Left lung (tissue), 10 donors: Measurements from ENCODE around the gene SASH1. TPM values are rescaled to one million over a fixed set of nuclear protein-coding genes. Genes with fewer than 3 reads are reported as not detected.
A peak's percentile ranks its signal among the peaks of the same experiment; 100 is the strongest.

Source experiments
- ATAC-seq: fragments of 200-7000 bp; cut with Tn5 transposase; one replicate; pipeline ENCODE4 v1.9.1; 2020; ENCODE audit warnings: moderate library complexity
- DNase-seq, 4 donors: peaks; one replicate each; pipeline ENCODE4 v3.0.0-alpha.2; 2013 to 2020
- H3K27ac ChIP-seq, 2 donors: fragments of 200-600 bp; sonication (generic) in 1 of 2; one replicate each; pipeline versions ENCODE4 v1.5.0 to v1.8.0; 2020 to 2021
- H3K27me3 ChIP-seq, 2 donors: fragments of 200-600 bp; sonication (generic) in 1 of 2; one replicate each; pipeline versions ENCODE4 v1.5.0 to v1.8.0; 2020 to 2021
- H3K36me3 ChIP-seq, 2 donors: fragments of 200-600 bp; sonication (generic) in 1 of 2; one replicate each; pipeline versions ENCODE4 v1.5.0 to v1.8.0; 2020 to 2021
- H3K4me1 ChIP-seq, 2 donors: fragments of 200-600 bp; one replicate each; pipeline ENCODE4 v1.8.0; 2021
- H3K4me3 ChIP-seq, 2 donors: fragments of 200-600 bp; sonication (generic) in 1 of 2; one replicate each; pipeline versions ENCODE4 v1.5.0 to v1.8.0; 2020 to 2021; ENCODE audit warnings: mild to moderate bottlenecking in 1 of 2
- H3K9me3 ChIP-seq, 2 donors: fragments of 200-600 bp; sonication (generic) in 1 of 2; one replicate each; pipeline versions ENCODE4 v1.5.0 to v1.8.0; 2020 to 2021
- intact Hi-C, 2 donors: fragments of 100-400 bp; cut with DNase I; formaldehyde crosslinking; loops; one replicate each; pipeline versions ENCODE4 v1.11.2 to v1.14.2; 2022
- polyA plus RNA-seq, 6 donors: library from polyadenylated mRNA; unstranded; fragments of 120-200 nt; gene quantifications; one replicate each; pipeline ENCODE4 v1.2.1, GENCODE V29; 2013; ENCODE audit not compliant: insufficient read length in 6 of 6
- total RNA-seq, 2 donors: library from RNA; stranded (reverse); fragmentation: NEBNext Ultra II Directional; extraction: Animal tissue kit (Norgen Biotek cat#: 25700); gene quantifications; one replicate each; pipeline ENCODE4 v1.2.1, GENCODE V29; 2021
- TF ChIP-seq, protein P1 (sequence below), 2 donors: fragments of 200-600 bp; sonication (generic) in 1 of 2; IDR thresholded peaks; one replicate each; pipeline versions ENCODE4 v1.5.0 to v1.8.0; 2021; ENCODE audit warnings: antibody characterized with exemption in 2 of 2
- donor health status: DM: no; HTN: yes; CAD: no.
- donor health status: DM: no; HTN: no; CAD: no.

SASH1 gene
- total and polyA plus RNA-seq, 8 donors, result 31.4 to 53.5 (median 34.8) TPM

- Histone ChIP-seq H3K36me3 (no peaks in the 10 kb centered on the region), H3K4me1 (peaks cover 0 to 48% of the 10 kb centered on the region in 2 donors), H3K27ac (peak overlapping the region; percentile 69 to 76), H3K9me3 (no peaks in the 10 kb centered on the region), H3K27me3 (no peaks in the 10 kb centered on the region), H3K4me3 (no peak overlapping the region)
- intact Hi-C loops, result no loop called here
- TF ChIP-seq, protein P1, sequence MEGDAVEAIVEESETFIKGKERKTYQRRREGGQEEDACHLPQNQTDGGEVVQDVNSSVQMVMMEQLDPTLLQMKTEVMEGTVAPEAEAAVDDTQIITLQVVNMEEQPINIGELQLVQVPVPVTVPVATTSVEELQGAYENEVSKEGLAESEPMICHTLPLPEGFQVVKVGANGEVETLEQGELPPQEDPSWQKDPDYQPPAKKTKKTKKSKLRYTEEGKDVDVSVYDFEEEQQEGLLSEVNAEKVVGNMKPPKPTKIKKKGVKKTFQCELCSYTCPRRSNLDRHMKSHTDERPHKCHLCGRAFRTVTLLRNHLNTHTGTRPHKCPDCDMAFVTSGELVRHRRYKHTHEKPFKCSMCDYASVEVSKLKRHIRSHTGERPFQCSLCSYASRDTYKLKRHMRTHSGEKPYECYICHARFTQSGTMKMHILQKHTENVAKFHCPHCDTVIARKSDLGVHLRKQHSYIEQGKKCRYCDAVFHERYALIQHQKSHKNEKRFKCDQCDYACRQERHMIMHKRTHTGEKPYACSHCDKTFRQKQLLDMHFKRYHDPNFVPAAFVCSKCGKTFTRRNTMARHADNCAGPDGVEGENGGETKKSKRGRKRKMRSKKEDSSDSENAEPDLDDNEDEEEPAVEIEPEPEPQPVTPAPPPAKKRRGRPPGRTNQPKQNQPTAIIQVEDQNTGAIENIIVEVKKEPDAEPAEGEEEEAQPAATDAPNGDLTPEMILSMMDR (IDR thresholded peaks at IDR 0.05), result no peak
- DNase-seq (no peak), ATAC-seq (peak; percentile 62)
Observed at GRCh38 chr6:148364056-148364824, 21.6 kb downstream of the SASH1 start.

DNA sequence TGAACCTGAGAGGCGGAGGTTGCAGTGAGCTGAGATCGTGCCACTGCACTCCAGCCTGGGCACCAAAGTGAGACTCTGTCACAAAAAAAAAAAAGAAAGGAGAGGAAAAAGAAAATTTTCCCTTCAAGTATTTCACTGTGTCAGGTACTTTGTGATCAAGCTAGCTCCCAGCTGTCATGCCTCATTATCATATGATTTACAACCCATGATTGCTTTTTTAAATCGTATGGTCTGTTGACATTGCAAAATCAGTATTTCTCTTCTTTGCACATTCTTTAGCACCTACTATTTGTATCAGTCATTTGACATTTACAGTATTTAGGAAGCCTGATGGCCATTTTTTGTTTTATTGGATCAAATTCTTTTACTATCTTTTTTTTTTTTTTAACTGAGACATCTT lies 22.4 kb downstream of the SASH1 start:
- no peaks in the 10 kb centered on the region for H3K36me3 ChIP-seq
- intact Hi-C loops, result no loop called here
- peaks cover 0 to 56% of the 10 kb centered on the region in 2 donors for H3K4me1 ChIP-seq
- H3K27me3 ChIP-seq, result no peaks in the 10 kb centered on the region
- H3K27ac ChIP-seq, result peak overlapping the region; percentile 53 to 76
- H3K4me3 ChIP-seq, result no peak overlapping the region
- no peaks in the 10 kb centered on the region for H3K9me3 ChIP-seq
- ATAC-seq, result no peak
- TF ChIP-seq, protein P1 (IDR thresholded peaks at IDR 0.05), result no peak
- DNase-seq, result no peak

DNA sequence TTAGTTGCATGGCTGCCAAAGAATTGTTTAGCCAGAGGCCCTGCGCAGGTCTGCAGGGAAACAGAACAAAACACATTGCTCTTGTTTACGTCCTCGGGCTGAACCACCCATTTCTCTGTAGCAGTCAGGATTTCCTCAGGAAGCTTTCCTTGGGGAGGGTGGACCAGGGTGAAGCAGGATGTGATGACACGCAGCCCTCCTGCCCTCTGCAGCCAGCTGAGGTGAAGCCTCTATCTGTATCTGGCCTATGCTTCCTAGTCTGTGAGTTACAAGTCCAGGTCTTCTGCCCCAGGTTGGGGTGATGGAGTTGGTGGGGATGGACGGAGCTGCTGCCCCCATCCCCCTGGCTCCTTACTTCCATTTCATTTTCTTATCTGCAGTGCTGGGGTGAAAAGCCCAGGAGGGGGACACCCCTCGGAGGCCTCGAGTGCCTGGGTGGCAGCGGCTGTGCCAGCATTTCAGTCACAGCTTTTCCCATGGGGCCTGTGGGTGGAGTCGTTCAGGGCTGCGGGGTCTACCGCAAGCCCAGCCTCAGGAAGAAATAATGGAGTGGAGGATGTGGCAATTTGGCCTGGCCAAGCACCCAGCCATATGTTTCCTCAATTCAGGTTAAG lies 24.9 kb downstream of the SASH1 start:
- H3K4me1 ChIP-seq, result peaks cover 0 to 54% of the 10 kb centered on the region in 2 donors
- H3K27ac ChIP-seq, result peak overlapping the region; percentile 51 to 76
- no peaks in the 10 kb centered on the region for H3K9me3 ChIP-seq
- DNase-seq (peak in 2 of 4 donors; percentile 34 to 65), ATAC-seq (peak; percentile 77)
- no peak overlapping the region for H3K4me3 ChIP-seq
- no peaks in the 10 kb centered on the region for H3K27me3 ChIP-seq
- intact Hi-C loops, result no loop called here
- no peaks in the 10 kb centered on the region for H3K36me3 ChIP-seq
- TF ChIP-seq, protein P1 (IDR thresholded peaks at IDR 0.05), result no peak

DNA sequence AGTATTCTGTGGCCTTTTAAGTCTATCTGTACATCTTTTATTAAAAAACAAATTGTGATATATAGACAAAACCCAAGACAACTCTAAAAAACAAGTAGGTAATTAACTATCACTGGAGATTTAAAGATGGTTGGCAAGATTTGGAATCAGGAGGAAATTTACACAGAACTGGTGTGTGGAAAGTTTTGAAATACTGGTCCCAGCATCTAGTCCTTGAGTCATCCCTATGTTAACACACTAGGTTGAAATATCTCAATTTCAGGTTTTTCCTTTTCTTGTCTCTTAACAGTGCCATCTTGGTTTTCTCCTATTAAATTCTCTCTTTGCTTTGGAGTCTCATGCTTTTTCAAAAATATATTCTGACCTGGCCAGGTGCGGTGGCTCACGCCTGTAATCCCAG lies 27.5 kb downstream of the SASH1 start:
- peaks cover 0 to 43% of the 10 kb centered on the region in 2 donors for H3K4me1 ChIP-seq
- H3K4me3 ChIP-seq, result no peak overlapping the region
- DNase-seq (no peak), ATAC-seq (no peak)
- H3K36me3 ChIP-seq, result no peaks in the 10 kb centered on the region
- no peaks in the 10 kb centered on the region for H3K9me3 ChIP-seq
- TF ChIP-seq, protein P1 (IDR thresholded peaks at IDR 0.05), result no peak
- peak overlapping the region in 1 of 2 donors; percentile 60 for H3K27ac ChIP-seq
- intact Hi-C loops, result no loop called here
- H3K27me3 ChIP-seq, result no peaks in the 10 kb centered on the region

DNA sequence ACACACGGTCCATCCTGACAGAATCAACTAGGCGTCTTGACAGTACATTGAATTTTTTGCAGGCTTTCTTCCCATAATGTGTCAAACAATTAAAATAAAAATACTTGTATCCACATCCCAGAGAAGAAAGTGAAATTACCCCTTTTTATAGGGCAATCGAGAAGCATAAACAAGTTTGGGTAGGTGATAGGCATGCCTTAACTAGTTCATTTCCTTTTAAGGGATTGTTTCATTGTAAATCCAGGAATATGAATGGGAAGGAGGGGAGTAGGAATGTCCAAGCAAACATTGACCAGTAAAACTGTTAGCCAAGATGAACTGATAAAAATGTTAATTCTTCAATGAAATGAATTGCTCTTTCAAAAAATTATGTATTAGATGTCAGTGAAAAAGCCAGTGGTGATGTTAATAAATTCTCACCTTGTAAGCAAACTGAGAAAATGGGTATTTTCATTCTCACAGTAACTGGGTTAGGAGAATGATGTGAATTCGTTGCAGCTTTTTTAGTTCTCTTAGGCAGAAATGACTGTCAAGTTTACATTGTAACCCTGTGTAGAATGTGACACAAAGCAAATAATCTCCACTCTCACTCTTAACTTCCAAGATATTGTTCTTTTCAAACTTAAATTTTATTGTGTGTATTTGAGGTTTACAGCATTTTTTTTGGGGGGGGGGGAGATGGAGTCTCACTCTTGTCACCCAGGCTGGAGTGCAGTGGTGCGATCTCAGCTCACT lies 31.6 kb downstream of the SASH1 start:
- DNase-seq, result no peak
- H3K4me1 ChIP-seq, result peaks cover 0 to 10% of the 10 kb centered on the region in 2 donors
- no peaks in the 10 kb centered on the region for H3K27me3 ChIP-seq
- H3K27ac ChIP-seq, result no peak overlapping the region
- TF ChIP-seq, protein P1 (IDR thresholded peaks at IDR 0.05), result no peak
- no peaks in the 10 kb centered on the region for H3K36me3 ChIP-seq
- H3K4me3 ChIP-seq, result no peak overlapping the region
- no peak for ATAC-seq
- H3K9me3 ChIP-seq, result no peaks in the 10 kb centered on the region
- intact Hi-C loops, result no loop called here
